ENCODE measurements around the gene PDE4B.

PDE4B gene

GRCh38 chr1:66270119-66270812 is 477.6 kb downstream of the PDE4B start:
- DNase-seq: no peak

- no peak for DNase-seq
Measured at GRCh38 chr1:66271216-66271903, 478.7 kb downstream of the PDE4B start.

- no peak for DNase-seq
Measured at GRCh38 chr1:66271904-66272254, 479.2 kb downstream of the PDE4B start.

- DNase-seq: no peak
Measured at GRCh38 chr1:66273656-66274055, 481.0 kb downstream of the PDE4B start.

GRCh38 chr1:66274634-66275033 is 481.9 kb downstream of the PDE4B start:
- no peak for DNase-seq

GRCh38 chr1:66275083-66275482 is 482.4 kb downstream of the PDE4B start:
- no peak for DNase-seq

GRCh38 chr1:66275601-66276023 is 482.9 kb downstream of the PDE4B start:
- DNase-seq: no peak

GRCh38 chr1:66276218-66276617 is 483.5 kb downstream of the PDE4B start:
- no peak for DNase-seq

GRCh38 chr1:66278260-66279021 is 485.7 kb downstream of the PDE4B start:
- DNase-seq: no peak

GRCh38 chr1:66281808-66282207 is 489.1 kb downstream of the PDE4B start:
- no peak for DNase-seq

GRCh38 chr1:66282343-66282852 is 489.7 kb downstream of the PDE4B start:
- DNase-seq: no peak

- DNase-seq: no peak
Measured at GRCh38 chr1:66282891-66283621, 490.4 kb downstream of the PDE4B start.

- no peak for DNase-seq
Measured at GRCh38 chr1:66283622-66284041, 490.9 kb downstream of the PDE4B start.

- DNase-seq: no peak
Measured at GRCh38 chr1:66284746-66285145, 492.1 kb downstream of the PDE4B start.

- no peak for DNase-seq
Measured at GRCh38 chr1:66285618-66286270, 493.0 kb downstream of the PDE4B start.

GRCh38 chr1:66286307-66286706 is 493.6 kb downstream of the PDE4B start:
- DNase-seq: no peak

GRCh38 chr1:66288048-66288447 is 495.4 kb downstream of the PDE4B start:
- no peak for DNase-seq

- no peak for DNase-seq
Measured at GRCh38 chr1:66290761-66291530, 498.3 kb downstream of the PDE4B start.

GRCh38 chr1:66291531-66291864 is 498.8 kb downstream of the PDE4B start:
- no peak for DNase-seq

GRCh38 chr1:66292305-66292704 is 499.6 kb downstream of the PDE4B start:
- no peak for DNase-seq

GRCh38 chr1:66292944-66293343 is 500.2 kb downstream of the PDE4B start:
- DNase-seq: no peak

Data from NCI-H524 (cell line).